ENCODE results near the gene STOML2.

STOML2 gene

DNA sequence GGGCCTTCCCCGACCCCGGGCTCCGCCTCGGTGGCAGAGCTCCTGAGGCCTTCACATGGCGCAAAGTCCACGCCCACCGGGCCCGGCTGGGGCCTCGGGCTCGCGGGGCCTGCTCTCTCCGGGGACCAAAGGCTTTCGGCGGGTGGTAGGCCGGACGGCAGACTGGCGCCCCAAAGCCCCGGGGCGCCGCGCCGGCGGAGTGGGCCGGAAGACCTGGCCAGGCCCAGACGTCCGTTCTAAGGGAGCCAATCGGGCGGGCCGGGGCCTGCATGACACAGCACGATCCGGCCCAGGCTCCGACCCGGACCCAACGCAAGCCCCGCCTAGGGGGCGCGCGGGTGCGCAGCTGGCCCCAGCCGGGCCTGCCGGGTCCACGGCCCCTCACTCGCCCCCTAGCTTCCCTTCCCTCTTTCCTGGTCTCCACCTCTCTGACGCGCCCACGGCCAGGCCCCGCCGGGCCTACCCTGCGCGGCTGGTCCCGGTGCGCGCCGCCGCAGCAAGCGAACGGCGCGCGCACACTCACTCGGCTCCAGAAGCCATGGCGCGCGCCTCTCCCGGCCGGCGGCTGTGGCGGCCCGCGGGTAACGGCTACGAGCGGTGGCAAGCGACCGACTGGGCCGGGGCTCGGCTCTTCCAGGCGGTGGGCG is 31.0 kb downstream of the STOML2 start:
- peak; percentile 54 for DNase-seq

DNA sequence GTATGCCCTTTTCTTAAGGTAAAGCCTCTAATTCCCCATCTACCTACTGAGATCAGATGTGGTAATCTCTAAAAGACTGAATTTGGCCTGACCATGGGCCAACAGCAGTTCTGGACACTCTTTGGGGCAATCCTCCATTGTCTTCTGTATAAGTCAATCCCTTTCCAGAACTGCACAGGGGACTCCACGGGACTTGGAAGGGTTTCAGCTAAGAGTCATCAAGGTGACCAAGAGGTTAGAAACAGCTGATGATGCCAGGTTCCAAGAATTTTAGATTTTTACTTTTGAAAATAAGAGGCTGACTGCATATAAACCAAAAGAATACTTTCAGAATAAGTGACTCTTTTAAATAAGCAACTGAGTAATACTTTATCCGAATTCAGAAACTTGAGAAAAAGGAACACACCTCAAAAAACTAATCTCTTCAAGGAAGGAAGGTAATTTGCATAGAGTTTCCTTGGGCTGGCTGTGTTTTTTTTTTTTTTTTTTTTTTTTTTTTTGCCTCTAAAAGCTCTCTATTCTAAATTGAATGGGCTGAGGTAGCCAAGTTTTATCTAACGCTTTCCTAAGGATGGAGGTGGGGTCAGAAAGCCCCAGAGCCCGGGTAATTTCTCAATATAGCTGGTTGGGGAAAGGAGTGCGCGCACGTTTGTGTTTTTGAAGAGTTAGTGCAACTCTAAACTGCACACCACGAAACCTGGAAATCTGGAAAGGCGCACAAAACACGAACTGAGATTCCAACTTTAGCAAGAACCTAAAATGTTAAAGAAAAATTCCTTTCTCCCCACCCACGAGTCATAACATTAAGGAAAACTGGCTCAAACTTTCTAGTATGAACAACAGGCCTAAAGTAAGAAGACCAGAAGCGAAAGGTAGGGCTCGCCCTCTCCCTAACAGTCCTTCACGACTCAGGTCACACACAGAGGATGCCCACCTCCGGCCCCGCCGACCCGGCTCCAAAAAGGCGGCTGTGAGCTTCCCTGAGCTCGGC is 31.8 kb downstream of the STOML2 start:
- no peak for DNase-seq

DNA sequence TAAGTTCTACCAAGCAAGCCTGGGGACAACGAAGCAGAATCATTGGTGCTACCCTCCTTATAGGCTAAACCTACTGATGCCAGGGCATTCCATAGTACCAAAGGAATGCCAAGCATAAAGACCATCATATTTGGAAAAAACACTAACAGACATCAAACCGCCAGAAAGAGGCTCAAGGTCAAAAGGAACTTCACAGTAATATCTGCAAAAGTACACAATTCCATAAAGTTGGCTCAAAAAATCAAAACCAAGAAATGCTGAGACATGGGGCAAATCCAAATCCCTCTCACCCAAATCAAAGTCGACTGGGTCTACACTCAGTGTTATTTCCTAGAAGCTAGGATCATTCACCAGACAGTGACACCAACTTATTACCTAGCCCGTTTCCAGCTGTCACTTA is 33.9 kb downstream of the STOML2 start:
- DNase-seq: no peak

DNA sequence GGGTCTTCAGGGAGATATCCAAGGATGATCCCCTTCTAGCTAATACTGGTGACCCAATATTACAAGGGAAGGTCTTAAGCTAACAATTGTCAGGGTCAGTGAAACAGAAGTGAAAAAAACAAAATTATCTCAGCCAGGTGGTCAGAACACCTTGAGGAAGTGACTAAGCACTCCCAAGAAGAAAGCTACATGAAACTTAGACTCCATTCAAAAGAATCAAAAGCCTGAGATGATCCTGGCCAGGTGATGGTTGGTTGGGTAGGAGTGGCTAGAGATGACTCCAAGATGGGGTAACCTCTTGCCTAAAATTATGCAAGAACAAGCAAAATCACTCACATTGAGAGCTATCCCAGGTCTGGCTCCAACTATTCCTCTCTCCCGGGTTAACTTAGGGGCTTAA is 35.9 kb downstream of the STOML2 start:
- no peak for DNase-seq

DNA sequence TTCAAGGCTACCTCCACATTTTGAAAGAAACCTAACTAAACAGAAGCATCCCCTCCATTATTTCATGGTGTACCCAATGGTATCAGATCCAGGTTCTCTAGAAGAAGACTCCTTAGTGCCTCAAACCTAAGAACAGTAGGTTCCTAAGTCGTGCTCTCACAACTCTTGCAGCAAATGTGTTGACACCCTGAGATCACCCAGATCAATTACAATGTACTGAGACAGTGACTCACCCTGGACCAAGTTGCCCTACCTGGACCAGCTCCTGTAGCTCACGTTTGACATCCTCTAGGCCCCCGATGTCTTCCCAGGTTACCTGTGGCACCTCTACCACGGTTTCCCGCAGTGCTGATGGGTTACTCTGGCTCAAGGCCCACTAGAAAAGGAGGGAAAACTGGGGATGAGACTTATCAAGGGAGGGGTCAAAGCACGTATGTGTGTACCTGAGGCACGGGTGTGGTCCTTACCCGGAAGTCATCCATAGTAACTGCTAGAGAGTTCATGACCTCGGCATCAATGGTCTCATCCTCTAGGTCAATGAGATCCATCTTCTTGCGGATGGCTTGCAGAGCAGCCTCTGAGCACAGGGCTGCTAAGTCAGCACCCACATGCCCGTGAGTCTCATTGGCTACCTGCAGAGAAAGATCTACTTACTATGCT is 42.3 kb downstream of the STOML2 start:
- DNase-seq: no peak

DNA sequence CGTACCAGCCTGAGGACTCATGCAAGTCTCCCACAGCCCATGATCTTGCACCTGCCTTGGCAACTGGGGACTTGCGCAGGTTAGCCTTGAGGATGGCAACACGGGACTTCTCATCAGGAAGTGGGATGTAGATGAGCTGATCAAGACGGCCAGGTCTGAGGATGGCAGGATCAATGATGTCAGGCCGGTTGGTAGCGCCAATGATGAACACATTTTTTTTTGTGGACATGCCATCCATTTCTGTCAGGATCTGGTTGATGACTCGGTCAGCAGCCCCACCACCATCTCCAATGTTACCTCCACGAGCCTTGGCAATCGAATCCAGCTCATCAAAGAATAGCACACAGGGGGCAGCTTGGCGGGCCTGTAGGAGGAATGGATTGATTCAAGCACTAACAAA is 43.5 kb downstream of the STOML2 start:
- DNase-seq: no peak

DNA sequence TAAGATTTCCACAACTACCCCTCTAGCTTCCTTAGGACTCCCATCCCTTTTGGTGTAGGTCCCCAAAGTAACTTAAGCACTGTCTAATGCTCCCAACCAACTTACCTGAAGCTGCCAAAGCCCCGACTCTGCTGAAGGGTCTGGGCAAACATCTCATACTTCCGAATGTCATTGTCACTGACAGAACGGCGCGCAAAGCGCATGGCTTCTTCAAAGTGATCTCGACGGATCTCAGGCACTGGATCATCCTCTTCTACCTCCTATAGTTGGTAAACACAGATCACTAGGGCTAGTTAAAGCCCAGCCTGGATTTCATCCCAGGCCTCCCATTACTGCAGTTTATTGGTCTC is 45.7 kb downstream of the STOML2 start:
- no peak for DNase-seq

DNA sequence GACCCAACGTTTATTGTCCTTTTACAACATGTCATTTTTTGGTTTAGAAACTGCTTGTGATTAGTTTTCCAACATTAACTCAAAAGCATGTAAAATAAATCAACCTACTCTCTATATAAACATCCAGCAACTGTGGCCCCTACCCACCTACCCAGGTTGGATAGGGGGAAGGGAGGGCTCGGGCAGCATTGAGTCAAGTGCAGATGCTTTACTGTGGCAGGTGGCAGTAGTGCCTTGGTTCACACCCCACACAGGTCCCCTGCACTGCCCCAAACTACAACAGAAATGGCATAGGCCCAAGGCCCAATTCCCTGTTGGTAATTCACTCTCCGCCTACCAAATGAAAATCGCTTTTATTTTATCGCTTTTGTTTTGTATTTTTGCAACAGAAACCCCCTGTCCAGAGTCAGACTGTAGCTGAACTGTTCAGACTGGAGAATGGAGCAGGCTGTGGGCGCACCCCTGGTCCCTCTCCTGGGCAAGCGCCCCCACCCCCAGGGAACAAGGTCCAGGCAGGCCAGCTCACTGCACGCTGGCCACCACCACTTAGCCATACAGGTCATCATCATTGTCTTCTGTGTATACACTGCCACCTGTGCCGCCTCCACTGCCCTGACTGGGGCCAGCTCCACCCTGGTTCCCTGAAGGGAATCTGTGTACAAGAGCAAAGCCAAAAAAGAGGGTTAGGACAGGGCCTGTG is 46.2 kb downstream of the STOML2 start:
- DNase-seq: no peak

DNA sequence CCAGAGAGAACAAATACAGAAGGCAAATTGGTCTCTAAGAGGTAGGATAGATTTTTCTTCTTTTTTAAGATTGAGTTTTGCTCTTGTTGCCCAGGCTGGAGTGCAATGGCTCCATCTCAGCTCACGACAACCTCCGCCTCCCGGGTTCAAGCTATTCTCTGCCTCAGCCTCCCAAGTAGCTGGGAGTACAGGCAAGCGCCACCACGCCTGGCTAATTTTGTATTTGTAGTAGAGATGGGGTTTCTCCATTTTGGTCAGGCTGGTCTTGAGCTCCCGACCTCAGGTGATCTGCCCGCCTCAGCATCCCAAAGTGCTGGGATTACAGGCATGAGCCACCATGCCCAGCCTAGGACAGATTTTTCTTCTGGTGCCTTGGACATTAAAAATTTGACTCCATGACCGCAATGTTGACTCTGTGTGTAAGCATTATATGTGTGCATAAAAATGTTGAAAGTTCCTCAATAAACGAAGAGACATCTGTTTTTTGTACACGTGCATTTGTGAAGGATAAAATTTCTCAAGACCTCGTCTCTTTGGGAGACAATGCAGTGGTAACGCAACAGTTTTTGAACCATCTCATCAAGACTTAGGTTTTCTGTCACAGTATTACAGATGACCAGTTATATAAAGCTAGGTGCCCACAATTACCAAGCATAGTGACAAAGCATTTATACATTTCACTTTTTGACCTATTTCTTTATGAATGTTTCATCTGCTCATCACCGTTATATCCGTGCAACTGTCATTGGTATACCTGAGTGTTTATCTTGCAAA is 47.9 kb downstream of the STOML2 start:
- DNase-seq: no peak

DNA sequence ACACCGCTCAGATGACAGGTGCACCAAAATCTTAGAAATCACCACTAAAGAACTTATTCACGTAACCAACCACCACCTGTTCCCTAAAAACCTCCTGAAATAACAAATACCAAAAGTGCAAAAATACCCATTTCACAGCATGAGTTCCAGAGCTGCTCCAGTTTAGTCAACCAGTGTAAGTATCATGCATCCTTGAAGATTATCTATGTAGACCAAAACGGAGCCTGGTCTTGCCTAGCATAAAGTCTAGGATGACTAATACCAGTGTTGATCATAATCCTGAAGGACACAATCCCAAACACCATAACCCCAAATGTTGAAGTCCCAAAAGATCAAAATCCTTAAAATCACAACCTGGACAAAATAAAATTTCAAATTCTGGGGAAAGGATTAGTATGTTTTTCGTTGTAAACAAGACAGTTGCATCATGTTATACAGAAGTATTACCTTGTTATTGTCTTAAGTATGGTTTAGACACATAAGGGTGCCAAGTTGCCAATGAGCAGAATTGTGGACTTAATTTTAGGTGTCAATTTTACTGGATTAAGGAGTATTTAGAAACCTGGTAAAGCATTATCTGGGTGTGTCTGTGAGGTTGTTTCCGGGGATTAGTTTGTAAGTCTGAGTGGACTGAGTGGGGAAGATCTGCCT is 48.6 kb downstream of the STOML2 start:
- DNase-seq: no peak

DNA sequence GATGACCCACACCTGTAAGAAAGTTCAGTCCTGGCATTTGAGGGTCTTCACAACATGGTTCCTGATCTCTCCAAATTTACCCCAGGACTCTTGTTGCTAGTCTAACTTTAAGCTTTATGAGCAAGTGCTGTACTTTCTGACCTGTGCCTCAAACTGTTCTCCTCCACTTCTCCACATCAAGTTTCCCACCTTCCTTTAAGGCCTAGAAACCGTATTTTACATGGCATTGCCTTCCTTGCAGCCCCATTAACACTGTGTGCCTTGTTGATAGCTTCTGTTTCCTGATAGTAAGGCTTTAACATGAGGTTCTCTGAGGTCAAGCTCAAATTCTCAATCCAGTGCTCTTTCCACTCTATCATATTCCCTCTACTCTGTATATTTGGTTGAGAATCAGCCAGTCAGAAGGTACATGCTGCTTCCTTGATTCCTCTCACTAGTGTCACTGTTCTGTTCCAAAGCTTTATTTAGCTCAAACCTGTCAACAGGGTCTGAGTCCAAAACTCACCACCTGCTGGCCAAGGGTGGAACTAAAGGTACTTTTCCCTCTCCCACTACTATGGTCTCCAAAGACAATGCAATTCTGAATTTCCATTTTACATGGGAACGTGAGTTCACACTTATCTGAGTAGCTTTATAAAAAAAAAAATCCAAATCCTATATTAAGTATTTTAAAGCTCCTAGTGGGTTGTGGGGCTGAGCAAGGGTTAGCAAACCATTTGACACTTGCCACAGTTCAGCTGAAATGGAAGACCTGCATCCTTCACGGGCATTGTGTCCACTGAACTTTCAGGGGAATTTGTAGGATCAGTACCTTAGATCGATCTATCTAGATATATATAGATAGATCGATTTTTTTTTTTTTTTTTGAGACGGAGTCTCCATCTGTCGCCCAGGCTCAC is 51.6 kb downstream of the STOML2 start:
- peak; percentile 13 for DNase-seq
